GM18505 (cell line): ENCODE results near the gene PKDCC.

Experiments
- ATAC-seq: cut with Tn5 transposase; IDR thresholded peaks from one replicate; pipeline ENCODE4 v1.9.1; 2021; ENCODE audit not compliant: unreplicated experiment
- POLR2A ChIP-seq: IDR thresholded peaks from 4 replicates; pipeline ENCODE4 v1.6.1; 2011; ENCODE audit warnings: borderline replicate concordance; ENCODE audit not compliant: insufficient read depth, insufficient read length; ENCODE audit errors: extremely low read depth

The PKDCC gene, protein sequence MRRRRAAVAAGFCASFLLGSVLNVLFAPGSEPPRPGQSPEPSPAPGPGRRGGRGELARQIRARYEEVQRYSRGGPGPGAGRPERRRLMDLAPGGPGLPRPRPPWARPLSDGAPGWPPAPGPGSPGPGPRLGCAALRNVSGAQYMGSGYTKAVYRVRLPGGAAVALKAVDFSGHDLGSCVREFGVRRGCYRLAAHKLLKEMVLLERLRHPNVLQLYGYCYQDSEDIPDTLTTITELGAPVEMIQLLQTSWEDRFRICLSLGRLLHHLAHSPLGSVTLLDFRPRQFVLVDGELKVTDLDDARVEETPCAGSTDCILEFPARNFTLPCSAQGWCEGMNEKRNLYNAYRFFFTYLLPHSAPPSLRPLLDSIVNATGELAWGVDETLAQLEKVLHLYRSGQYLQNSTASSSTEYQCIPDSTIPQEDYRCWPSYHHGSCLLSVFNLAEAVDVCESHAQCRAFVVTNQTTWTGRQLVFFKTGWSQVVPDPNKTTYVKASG

GRCh38 chr2:42047488-42048298, at the start of gene PKDCC:
Gene PKDCC (plus strand): TSS chr2:42048021. CDS start chr2:42048200, 179 bp downstream.
- TF ChIP-seq POLR2A, result no peak
- peak; percentile 51 for ATAC-seq

DNA sequence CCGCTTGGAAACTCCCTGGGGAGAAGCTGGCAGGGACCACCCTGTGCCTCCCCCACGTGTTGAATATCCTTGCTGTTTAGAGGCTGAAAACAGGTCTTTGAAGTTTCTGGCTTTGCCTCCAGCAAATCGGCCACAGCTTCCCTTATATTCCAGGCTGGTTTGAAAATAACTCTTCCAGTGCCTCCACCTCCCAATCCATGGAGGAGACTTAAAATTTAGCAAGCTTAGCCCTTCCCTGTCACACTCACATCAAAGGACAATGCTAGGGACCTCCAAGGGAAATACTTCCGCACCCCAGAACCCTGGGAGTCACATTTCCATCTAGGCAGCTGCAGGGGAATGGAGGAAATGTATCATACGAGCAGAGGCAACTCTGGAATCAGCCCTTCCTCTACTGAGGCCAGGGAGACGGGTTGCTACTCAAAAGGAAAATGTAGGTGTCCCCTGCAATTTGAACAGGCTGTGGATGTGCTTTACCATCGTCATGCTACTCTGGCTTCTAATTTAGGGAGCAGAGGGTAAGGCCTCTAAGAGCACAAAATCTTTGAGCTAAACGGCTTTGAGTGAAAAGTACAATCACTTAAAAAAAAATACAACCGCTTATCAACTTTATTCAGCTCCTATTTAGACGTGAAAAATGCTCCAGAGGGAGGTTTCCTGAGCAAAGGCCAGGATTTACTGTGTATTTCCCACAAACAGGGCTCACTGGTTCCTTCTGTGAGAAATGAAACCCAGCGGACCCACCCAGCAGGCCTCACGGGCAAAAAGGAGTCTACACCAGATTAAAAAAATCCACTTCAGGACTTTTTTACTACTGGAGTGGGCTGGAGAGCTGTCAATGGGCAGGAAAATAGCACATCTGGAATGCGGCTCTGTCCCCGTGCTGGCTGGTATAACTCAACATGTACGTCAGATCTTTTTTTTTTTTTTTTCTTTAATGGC, 49.4 kb upstream of the PKDCC start:
- no peak for ATAC-seq
- no peak for TF ChIP-seq POLR2A

- ATAC-seq, result no peak
- TF ChIP-seq POLR2A, result no peak
These were observed 48.7 kb upstream of the PKDCC start for GRCh38 chr2:41999128-41999480.

DNA sequence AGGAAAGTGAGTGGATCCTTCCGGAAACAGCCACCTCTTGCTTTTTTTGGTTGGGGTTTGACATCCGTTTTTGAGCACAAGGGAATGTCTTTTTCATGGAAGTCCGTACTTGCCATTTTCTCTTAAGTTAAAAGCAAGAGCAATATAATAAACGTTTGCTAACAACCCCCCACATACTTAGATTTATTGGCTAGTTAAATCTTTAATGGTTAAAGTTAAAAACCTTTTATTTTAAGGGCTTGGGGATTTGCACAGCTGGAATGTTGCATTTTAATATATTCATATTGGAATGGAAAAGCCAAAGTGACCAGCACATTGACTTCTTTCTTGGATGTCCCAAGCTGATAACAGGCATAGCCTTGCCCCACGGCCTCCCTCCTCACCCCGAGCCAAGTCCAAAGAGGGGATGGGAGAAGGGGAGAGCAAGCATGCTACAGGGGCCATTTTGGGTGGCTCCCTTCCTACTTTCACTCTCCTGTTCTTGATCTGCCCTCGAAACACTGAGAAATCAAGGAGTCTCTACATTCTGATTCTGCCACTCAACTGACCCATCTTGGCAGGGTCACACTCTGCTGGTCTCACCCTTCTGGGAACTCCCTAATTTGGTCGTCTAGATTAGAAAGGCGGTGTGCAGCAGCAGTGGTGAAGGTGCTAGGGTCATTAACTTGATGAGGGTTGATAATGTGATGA, 48.1 kb upstream of the PKDCC start:
- TF ChIP-seq POLR2A, result no peak
- no peak for ATAC-seq

DNA sequence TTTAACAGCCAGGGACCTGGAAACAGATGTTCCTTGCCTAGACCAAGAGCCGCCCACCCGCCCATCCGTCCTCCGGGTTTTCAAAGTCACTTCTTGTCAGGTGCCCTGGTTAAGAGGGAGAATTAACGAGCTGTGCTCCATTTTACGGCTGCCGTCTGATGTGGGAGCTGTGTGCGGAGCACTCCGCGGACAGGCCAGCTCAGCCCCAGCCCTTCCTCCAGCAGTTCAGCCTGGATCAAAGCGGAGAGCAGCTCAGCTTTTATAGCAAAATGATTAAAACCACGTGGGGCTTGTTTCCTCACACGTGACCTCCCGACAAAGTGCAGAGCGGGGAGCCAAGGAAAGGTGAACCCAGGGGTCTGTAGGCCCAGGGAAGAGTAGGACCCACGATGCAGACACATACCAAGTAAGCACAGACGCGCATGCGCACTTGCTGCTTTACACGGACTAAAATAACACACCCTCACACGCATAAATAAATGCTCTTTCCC, 46.1 kb upstream of the PKDCC start:
- ATAC-seq, result no peak
- no peak for TF ChIP-seq POLR2A

- ATAC-seq, result no peak
- no peak for TF ChIP-seq POLR2A
These were observed 40.3 kb upstream of the PKDCC start for GRCh38 chr2:42007551-42007950.

DNA sequence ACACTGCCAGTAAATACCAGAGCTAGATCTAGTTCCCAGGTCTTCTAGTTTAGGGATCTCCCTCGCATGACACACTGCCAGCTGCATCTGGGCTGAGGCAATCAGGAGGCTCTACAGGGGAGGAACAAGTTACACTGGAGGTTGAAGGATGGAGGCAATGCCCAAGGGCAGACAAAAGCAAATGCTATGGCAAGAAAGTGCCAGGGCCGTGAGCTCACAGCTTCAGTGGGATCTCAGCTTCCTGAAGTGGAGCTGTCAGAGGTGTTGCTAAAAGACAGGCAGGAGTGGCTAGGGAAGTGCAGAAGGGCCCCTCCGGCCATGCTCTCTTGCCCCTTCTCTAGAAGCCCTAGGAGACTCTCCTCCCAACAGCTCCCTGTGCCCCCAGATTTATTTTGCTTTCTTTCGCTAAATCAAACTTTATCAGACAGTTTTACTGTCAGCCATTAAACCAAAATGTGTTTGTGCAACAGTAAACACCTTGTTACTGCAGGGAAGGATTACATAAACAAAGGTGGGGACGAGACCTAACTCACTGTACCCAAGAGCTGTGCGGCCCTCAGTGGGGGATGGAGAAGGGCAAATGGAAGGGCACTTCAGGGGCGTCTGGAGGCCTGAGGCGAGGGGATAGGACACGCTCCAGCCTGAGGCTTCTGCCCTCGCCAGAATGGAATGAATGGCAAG, 39.4 kb upstream of the PKDCC start:
- ATAC-seq, result no peak

DNA sequence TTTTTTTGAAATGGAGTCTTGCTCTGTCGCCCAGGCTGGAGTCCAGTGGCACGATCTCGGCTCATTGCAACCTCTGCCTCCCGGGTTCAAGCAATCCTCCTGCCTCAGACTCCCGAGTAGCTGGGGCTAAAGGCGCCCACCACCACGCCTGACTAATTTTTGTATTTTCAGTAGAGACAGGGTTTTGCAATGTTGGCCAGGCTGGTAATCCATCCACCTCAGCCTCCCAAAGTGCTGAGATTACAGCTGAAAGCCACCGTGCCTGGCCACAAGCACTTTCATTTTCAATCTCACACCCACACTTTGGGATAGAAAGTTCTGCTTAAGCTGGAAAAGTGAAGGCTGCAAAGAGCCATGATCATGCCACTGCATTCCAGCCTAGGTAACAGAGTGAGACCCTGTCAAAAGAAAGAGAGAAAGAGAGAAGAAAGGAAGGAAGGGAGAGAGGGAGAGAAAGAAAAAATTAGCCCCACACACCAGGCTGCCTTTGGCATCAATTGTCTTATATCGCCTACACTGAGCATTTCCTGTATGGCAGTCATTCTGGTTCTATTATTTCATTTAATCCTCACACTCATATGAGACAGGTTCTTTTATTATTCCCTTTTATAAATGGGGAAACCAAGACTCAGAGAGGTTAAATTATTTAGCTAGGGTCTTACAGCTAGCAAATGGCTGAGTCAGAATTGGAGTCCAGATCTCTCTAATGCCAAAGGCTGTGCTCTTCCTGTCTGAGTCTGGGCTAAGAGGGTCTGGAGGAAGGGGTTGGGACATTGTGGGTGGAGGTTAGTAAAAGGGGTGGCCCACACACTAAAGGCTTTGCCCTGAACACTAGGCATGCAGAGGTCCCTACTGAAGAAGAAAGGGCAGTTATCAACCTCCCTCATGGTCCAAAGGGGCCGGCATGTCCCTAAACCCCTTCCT, 37.9 kb upstream of the PKDCC start:
- peak; percentile 59 for ATAC-seq
- no peak for TF ChIP-seq POLR2A

More for the DNA sequence above, 39.4 kb upstream of the PKDCC start:
- TF ChIP-seq POLR2A, result no peak

GRCh38 chr2:42010743-42011298, 37.0 kb upstream of the PKDCC start:
- no peak for ATAC-seq
- no peak for TF ChIP-seq POLR2A

DNA sequence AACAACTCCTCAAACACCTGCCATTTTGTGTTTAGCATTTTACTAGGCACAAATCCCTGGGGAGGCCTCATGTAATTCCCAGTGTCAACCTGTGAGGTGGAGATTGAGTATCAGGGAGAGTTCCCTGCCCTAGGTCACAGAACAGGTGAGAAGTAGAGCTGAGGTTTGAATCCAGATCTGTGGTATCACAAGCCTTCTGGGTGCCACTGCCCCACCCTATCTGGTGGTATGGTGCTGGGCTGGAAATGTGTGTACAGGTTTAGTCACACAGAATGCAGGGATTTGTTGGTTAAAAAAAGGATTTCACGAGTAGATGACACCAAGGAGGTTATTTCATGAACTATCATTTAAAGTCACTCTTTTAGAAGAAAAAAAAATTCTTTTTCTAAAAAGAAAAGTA, 35.7 kb upstream of the PKDCC start:
- TF ChIP-seq POLR2A, result no peak

GRCh38 chr2:42012651-42013050, 35.2 kb upstream of the PKDCC start:
- no peak for TF ChIP-seq POLR2A
- ATAC-seq, result no peak

More for the DNA sequence above, 35.7 kb upstream of the PKDCC start:
- ATAC-seq, result no peak

DNA sequence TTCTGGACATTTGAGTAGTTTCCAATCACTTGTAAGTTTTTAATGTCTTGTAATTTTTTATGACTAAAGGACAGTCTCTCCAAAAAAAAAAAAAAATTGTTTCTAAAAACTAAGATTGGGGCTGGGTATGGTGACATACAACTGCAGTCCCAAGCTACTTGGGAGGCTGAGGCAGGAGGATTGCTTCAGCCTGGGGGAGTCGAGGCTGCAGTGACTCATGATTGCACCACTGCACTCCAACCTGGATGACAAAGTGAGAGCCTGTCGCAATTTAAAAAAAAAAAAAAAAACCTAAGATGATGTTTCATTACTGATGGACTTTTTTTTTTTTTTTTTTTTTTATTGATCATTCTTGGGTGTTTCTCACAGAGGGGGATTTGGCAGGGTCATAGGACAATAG, 34.4 kb upstream of the PKDCC start:
- no peak for ATAC-seq
- TF ChIP-seq POLR2A, result no peak
